ENCODE data around the gene NKAIN2.

NKAIN2 gene

GRCh38 chr6:124857746-124858145, 1054.1 kb downstream of the NKAIN2 start:
- Histone ChIP-seq H3K36me3 (replicated peaks) (no peaks in the 10 kb centered on the region), H3K27me3 (replicated peaks) (no peaks in the 10 kb centered on the region), H3K27ac (no peak overlapping the region), H3K4me3 (ENCODE audit: low read depth, low read length) (no peak overlapping the region)
- in situ Hi-C loops (cut with HindIII; ENCODE audit: low pct_ligation_motif_present, low sequenced_read_pairs) = no loop called here
- no peak for TF ChIP-seq CTCF (IDR thresholded peaks at IDR 0.05; ENCODE audit: low read depth, low read length, missing control alignments)
- no peak for DNase-seq

- no peak for TF ChIP-seq CTCF (IDR thresholded peaks at IDR 0.05; ENCODE audit: low read depth, low read length, missing control alignments)
- in situ Hi-C loops (cut with HindIII; ENCODE audit: low pct_ligation_motif_present, low sequenced_read_pairs) = no loop called here
- Histone ChIP-seq H3K4me3 (ENCODE audit: low read depth, low read length) (no peak overlapping the region), H3K36me3 (replicated peaks) (no peaks in the 10 kb centered on the region), H3K27me3 (replicated peaks) (no peaks in the 10 kb centered on the region), H3K27ac (no peak overlapping the region)
- no peak for DNase-seq
These were observed 1054.9 kb downstream of the NKAIN2 start for GRCh38 chr6:124858564-124858963.

GRCh38 chr6:124859366-124859765, 1055.7 kb downstream of the NKAIN2 start:
- in situ Hi-C loops (cut with HindIII; ENCODE audit: low pct_ligation_motif_present, low sequenced_read_pairs) = no loop called here
- no peaks in the 10 kb centered on the region for H3K36me3 ChIP-seq (replicated peaks)
- no peak overlapping the region for H3K4me3 ChIP-seq (ENCODE audit: low read depth, low read length)
- no peak overlapping the region for H3K27ac ChIP-seq
- no peaks in the 10 kb centered on the region for H3K27me3 ChIP-seq (replicated peaks)
- TF ChIP-seq CTCF (IDR thresholded peaks at IDR 0.05; ENCODE audit: low read depth, low read length, missing control alignments) = no peak
- no peak for DNase-seq

- in situ Hi-C loops (cut with HindIII; ENCODE audit: low pct_ligation_motif_present, low sequenced_read_pairs) = no loop called here
These were observed 1062.4 kb downstream of the NKAIN2 start for GRCh38 chr6:124866040-124866439.

GRCh38 chr6:124867121-124867520, 1063.5 kb downstream of the NKAIN2 start:
- no peak for DNase-seq
- Histone ChIP-seq H3K27me3 (replicated peaks) (no peaks in the 10 kb centered on the region), H3K4me3 (ENCODE audit: low read depth, low read length) (no peak overlapping the region), H3K36me3 (replicated peaks) (no peaks in the 10 kb centered on the region), H3K27ac (no peak overlapping the region)
- TF ChIP-seq CTCF (IDR thresholded peaks at IDR 0.05; ENCODE audit: low read depth, low read length, missing control alignments) = no peak
- in situ Hi-C loops (cut with HindIII; ENCODE audit: low pct_ligation_motif_present, low sequenced_read_pairs) = no loop called here

More at GRCh38 chr6:124866040-124866439, 1062.4 kb downstream of the NKAIN2 start:
- no peak for TF ChIP-seq CTCF (IDR thresholded peaks at IDR 0.05; ENCODE audit: low read depth, low read length, missing control alignments)
- Histone ChIP-seq H3K27me3 (replicated peaks) (no peaks in the 10 kb centered on the region), H3K4me3 (ENCODE audit: low read depth, low read length) (no peak overlapping the region), H3K36me3 (replicated peaks) (no peaks in the 10 kb centered on the region), H3K27ac (no peak overlapping the region)
- DNase-seq = no peak

GRCh38 chr6:124868481-124868880, 1064.8 kb downstream of the NKAIN2 start:
- TF ChIP-seq CTCF (IDR thresholded peaks at IDR 0.05; ENCODE audit: low read depth, low read length, missing control alignments) = no peak
- Histone ChIP-seq H3K27ac (no peak overlapping the region), H3K27me3 (replicated peaks) (no peaks in the 10 kb centered on the region), H3K4me3 (ENCODE audit: low read depth, low read length) (no peak overlapping the region), H3K36me3 (replicated peaks) (no peaks in the 10 kb centered on the region)
- peak; percentile 43 for DNase-seq
- in situ Hi-C loops (cut with HindIII; ENCODE audit: low pct_ligation_motif_present, low sequenced_read_pairs) = no loop called here

Measured in brain microvascular endothelial cell (primary cell).